NCI-H2196 (cell line): ENCODE data around the gene BBIP1.

Source experiments
- DNase-seq: peaks from one replicate; lab custom pipeline; 2025; ENCODE audit not compliant: unreplicated experiment; lab: John Stamatoyannopoulos, UW

BBIP1 gene

DNA sequence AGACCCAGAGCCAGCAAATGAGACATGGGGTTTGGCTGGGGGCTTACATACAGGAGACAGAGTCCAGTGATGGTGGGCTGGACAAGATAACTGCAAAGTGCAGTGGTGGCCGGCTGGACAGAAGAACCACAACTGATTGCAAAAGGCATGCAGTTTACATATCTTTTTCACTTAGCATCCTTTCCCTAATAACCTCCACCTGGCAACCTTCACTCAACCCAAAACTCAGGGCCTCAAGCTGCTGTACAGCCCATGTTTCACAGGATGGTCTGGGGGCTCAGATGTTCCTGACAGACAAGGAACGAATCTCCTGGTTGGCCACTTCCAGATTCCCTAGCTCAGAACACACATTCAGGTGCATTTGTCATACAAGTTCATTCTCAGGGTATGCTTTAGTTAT lies 55.0 kb downstream of the BBIP1 start:
- DNase-seq: no peak

DNA sequence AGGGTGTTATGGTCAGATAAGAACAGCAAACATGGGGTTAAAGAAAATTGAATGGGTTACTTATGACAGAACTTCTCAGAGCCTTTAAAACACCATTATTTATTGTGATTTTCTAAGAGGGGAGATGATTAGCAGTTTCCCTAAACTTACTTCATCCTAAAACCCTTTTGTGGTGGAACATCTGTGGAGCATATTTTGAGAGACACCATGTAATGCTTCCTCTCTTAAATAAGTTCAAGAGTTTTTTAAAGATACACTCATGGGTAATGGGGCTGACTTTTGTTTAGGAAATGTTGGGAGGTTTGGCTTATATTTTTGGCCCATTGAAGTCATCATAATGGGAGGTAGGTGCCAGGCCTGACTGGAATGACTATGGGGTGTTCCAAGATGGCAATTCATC lies 55.6 kb downstream of the BBIP1 start:
- no peak for DNase-seq

DNA sequence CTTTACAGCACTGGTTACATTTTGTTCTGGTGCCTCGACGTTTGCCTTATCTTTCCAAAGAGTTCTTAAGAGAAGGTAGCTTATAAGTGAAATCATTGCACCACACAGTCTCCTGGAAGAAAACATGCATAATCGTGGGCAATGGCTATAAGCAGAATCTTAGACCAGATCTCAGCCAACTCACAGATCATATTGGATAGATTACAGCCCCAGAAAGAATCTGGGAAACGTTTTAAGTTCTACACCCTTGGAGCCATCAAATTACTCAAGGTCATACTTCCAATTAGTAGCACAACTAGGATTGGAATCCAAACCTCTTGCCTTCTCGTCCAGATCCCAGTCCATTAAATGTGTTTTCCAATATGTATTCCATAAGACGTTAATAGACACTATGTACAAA lies 56.0 kb downstream of the BBIP1 start:
- DNase-seq: no peak

DNA sequence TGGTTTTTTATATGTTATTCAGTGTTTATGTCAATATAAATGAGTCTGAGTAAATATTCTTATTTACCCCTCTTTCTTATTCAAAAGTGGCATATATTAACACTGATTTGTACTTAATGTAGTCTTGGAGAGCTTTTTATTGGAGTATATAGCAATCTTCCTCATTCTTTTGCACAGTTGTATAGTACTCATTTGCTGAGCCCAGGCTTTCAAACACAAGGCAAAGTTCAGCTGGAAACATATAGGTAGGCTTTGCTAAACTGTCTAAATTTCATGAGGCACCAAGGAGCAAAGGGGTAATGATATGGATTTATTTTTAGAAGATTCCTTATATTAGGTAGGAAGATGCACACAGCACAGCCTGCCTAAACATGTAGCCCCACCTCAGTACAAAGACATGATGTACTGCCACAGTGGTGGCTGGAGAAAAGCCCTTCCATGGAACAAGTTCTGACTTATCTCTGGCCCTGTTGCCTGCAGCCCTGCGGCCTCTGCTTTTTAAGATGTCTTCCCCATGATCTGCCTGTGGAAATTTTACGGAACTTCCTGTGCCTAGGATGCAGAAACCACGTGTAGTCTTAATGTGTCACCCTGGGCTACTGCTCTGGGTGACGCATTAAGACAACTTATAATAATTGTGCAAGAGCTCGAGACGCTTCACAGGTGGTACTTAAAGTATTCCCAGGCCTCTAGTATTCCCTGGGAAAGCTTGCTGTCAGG lies 56.9 kb downstream of the BBIP1 start:
- no peak for DNase-seq

DNA sequence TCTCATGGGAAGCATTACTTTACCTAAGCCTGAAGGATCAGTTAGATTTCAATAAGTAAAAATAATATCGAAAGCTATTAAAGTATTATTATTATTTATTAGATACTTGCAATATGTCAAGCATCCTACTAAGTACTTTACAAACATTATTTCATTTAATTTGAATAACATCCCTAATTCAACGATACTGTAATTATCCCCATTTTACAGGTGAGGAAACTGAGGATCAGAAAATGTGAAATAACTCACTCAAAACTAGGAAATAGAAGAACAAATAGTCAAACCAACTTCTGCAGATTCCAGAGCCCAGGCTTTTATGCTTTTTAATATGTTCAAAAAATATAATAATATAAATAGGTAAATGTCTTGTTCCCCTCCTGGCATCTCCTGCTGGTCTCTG lies 57.5 kb downstream of the BBIP1 start:
- DNase-seq: no peak

DNA sequence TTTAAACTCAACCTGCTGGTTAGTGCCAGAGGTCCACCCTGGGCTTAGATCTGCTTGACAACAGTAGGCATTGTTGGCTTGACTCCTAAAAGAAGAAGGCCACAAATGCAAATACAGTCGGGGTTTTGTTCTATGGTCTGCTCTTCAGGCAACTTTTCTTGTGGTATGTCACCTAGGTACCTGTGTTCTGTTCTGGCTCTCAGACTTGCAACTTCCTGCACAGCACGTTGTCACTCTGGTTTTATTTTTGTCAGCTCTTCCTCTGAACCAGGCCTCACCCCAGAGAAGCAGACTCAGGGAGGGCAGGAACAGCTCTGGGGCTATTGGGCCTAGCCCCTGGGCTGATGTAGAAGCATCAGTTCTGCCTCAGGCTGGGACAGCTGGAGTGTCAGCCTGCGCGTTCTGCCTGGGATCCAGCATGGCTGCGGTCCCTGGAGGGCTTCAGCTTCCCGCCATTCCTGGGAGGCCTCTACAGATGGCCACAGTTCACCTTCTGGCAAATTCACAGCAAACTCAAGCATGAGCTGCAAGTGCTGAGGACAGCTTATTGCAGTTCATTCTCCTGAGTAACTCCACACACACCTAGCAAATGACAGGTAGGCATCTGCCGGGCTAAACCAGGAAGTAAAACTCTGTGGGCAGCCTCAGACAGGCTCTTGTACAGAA lies 58.3 kb downstream of the BBIP1 start:
- DNase-seq: no peak

DNA sequence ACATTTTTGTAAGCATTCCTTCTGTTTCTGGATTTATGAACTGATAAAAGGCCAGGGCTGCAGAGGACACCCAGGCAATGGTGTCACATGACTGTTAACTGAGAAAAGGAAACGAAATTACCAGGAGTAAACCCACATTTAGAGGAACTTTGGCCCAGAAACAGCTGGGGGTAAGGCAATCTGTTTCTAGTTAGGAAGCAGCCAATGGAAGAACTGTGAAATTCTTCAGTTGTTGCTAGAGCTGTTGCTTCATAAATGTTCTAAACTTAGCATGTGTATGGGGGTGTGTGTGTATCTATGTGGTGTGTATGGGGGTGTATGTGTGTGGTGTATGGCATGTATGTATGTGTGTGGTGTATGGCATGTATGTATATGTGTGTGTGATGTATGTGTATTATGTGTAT lies 59.0 kb downstream of the BBIP1 start:
- no peak for DNase-seq

DNA sequence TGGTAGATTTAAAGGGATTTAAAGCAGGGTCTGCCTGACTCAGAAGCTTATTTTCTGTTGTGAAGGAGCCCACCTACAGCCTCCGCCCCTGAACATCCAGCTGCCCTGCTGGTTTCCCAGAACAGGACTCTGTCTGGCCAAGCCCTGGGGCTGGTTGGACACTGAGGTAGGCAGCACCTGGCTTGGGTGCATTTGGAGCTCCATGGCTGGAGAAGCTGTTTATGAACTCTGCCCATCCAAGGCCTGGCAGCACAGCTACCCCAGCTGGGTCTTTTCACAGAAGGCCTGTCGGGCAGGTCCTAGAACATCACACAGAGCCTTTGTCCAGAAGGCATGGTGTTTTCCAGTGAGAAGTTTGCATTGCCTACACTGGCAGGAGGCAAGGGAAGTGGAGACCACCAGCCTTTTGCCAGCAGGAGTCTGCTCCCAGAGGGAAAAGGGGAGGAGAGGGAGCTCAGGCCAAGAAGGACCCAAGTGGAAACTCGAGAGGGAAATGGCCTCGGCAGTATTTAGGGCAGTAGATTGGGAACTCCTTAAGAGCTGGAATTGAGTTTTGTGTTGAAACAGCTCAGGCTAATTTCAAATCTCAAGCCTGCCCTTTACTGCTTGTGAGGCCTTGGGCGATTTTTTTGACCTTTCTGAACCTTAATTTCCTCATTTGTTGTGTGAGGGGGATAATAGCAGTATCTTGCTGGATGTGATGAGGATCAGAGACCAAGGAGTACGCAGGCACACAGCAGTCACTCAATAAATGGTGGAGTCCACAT lies 59.6 kb downstream of the BBIP1 start:
- no peak for DNase-seq

DNA sequence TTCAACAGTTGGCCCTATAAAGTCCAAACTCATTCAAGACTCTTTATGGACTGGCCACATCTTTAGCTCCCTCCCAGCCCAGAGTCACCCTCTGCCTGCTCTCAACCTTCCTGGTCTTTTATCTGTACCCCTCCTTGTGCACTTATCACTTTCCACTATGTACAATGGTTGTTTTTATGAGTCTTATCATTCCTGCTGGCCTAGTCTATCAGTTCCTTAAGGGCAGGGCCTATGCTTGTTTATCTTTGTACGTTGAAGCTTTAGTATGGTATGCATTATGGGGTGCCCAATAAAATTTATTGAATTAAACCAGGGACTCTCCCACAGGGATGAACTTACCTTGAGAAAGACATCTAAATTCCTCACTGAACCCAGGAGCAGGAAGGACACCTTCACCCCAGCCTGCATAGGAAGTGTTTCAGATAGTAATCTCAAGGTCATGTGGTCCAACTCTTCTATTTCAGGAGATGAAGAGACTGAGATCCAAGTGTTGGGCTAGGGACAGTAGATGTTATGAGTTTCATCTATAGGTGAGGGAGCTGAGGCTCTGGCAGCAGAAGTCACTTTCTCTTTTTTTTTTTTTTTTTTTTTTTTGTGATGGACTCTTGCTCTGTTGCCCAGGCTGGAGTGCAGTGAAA lies 60.6 kb downstream of the BBIP1 start:
- DNase-seq: no peak

DNA sequence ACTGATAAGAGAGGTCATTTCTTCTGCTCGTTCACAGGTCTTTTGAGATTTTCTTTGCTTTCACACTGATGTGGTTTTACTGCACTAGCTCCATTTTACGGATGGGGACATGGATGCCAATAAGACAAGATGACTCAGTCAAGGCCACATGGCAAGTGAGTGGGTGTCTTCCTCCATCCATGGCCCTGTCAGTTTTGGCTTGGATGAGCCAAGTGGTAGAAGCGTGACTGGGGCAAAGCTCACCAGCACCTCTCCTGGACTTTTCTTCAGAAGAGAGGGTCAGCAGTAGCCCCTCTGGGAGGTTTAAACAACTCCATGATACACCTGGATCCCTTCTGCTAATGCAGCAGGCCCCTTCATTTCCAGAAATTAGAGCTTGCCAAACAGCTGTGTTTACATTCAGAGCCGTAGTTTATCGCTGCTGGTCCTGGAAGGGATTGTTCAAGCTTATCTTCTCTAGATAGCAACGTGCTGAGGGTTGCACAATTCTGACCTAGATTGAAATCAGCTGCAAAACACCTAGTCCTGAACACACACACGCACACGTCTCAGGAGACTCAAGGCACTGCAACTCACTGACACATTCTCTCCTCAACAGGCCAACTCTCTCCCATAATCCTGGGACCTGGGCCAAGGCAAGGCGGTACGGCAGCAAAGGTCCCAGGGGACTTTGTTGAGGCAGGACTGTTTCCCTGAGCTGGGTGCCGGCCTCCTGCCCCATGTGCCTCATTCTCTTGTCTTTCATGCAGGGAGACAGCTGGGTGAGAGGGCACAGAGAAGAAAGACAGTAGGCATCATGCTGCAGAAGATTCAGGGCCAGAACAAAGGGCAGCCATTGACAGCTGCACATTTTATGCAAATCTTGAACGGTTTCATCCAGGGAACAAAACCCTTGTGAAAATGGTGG lies 61.5 kb downstream of the BBIP1 start:
- DNase-seq: peak; percentile 43

DNA sequence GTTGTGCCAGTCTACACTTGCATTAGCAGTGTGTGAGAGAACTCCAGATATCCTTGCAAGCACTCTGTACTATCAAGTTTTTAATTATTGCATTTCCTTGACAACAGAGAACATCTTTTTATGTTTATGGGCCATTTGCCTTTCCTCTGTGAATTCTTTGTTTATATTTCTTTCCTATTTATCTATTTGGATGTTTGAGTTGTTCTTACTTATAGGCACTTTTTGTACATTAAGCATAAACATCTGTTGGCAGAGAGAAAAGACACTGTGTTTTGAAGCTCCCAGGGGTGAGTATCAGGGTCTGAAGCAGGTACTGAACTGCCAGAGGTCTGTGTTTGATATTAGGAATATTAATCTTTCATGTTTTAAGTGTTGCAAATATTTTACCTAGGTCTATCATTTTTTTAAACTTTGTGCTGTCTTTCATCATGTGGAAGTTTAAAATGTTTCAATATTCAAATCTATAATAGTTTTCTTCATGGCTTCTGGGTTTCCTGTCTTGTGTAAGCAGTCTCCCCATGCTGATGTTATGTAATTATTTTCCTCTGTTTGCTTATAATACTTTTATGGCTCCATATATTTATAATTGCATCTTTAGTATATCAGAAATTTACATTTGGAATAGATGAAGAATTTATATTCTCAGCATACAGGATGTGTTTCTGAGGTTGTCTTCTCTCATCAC lies 64.9 kb downstream of the BBIP1 start:
- DNase-seq: no peak

DNA sequence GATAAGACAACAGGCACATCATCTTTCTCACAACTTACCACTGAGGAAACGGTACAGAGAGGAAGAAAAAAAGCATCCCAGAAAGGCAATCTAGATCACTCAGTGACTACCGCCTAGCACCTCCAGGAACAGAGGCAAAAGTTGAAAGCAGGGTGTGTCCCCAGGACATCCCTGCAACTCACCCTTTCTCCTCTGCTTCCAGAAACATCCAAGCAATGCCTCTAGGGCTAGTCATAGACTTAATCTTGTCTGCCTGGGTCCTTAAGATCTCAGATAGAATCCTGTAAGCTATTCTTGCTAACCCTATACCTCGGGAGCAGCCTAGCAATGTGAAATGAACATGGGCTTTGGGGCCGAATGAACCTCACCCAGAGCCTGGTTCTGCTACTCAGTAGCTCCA lies 66.0 kb downstream of the BBIP1 start:
- no peak for DNase-seq

DNA sequence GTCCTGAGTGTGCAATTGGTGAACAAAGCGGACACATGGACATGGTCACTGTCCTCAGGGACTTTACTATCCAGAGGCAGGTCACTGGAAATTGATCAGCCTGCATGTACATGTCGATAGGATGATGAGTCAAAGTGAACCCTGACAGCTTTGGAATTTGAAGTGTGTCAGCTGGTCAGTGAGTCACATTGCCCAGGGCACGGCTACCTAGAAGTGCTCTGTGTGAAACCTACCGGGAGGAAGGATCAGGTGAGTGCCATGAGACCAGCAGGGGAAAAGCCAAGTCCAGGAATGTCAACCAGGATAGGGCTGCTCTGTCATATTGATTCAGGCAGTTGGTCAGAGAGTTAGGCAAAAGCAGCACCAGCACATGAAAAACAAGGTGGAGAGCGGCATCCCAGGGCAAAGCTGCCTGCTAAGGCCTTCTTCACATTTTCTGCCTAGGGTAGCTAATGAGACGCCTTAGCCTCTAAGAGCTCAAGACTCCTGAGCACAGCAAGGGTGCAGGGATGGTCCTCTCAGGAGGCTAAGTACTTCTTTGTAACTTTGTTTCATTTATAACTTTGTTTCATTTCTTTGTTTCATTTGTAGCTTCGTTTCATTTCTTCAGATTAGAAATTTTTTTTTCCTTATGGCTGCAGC lies 66.6 kb downstream of the BBIP1 start:
- DNase-seq: no peak

DNA sequence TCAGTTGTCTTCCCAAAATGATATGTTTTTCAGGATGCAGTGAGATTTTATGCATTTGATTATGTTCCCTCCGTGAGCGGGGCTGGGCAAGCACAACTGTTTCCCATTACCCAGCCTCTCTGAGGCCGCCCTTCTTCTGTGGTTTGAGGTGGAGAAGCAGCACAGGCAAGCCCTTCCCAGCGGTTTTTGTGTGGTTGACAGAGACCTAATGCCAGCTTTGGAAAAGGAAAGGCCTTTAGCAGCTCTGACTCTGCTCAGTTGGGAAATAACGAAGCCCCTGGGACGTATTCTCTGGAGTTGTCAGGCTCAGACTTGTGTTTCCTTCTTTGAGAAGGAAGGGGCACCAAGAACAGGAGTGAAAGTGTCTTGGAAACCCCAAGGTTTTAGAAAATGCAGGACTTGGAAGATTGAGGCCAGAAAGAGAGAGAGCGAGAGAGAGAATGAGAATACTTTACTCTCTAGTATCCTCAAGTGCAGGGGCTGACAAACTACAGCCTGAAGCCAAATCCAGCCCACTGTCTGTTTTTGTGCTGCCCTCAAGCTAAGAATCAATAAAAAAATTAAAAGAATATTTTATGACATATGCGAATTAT lies 67.9 kb downstream of the BBIP1 start:
- DNase-seq: no peak

DNA sequence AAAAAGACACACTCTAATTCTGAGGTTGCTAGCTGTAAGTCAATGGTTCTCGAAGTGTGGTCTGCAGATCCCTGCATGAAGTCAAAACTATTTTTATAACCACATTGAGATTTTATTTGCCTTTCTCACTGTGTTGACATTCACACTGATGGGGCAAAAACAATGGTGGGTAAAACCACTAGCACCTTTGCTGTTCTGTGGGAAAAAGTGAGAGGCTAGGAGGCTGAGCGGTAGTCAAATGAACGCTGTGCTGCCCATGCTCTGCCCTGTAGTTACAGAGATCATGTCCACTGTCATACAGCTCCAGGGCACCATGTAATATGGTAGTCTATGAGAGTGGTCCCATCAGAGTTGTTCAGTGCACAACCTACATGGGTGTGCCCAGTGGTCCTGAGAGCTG lies 68.9 kb downstream of the BBIP1 start:
- DNase-seq: no peak
